ENCODE data around the gene PLEKHJ1. TPM values are rescaled to one million over a fixed set of nuclear protein-coding genes. Genes with fewer than 3 reads are reported as not detected.

The PLEKHJ1 gene
- total RNA-seq, 1 experiment from 2014 or later: 189 TPM

GRCh38 chr19:2184422-2184975 lies 51.6 kb downstream of the PLEKHJ1 start:
- ATAC-seq (no peak), DNase-seq (ENCODE audit: low spot score) (no peak)
- no peak for TF ChIP-seq IRF2 (CRISPR knock-in tag; IDR thresholded peaks at IDR 0.05; ENCODE audit: borderline replicate concordance, low read depth)
- TF ChIP-seq E2F4 (CRISPR knock-in tag; IDR thresholded peaks at IDR 0.05; ENCODE audit: borderline replicate concordance, low read depth): no peak
- no peak for TF ChIP-seq CTCF (IDR thresholded peaks at IDR 0.05)
- TF ChIP-seq ZBTB21 (CRISPR knock-in tag; IDR thresholded peaks at IDR 0.05; ENCODE audit: borderline replicate concordance): no peak
- no peak for TF ChIP-seq NR2C2 (CRISPR knock-in tag; IDR thresholded peaks at IDR 0.05)
- no peak for TF ChIP-seq ATF6 (CRISPR knock-in tag; IDR thresholded peaks at IDR 0.05)
- TF ChIP-seq HMGXB4 (CRISPR knock-in tag; IDR thresholded peaks at IDR 0.05): no peak
- TF ChIP-seq ZNF317 (CRISPR knock-in tag; IDR thresholded peaks at IDR 0.05; ENCODE audit: borderline replicate concordance, low read depth): no peak
- no peak for TF ChIP-seq ZNF512 (CRISPR knock-in tag; IDR thresholded peaks at IDR 0.05; ENCODE audit: borderline replicate concordance)
- no peaks in the 10 kb centered on the region for H3K4me1 Mint-ChIP-seq
- H3K9me3 Mint-ChIP-seq: no peaks in the 10 kb centered on the region
- POLR2A ChIA-PET: no interaction called here
- peaks cover 30% of the 10 kb centered on the region for H3K36me3 Mint-ChIP-seq
- H3K27ac Mint-ChIP-seq: peak overlapping the region; percentile 80
- H3K4me3 Mint-ChIP-seq: no peak overlapping the region
- H3K27me3 Mint-ChIP-seq (ENCODE audit: low read depth): no peaks in the 10 kb centered on the region
- CTCF ChIA-PET: no interaction called here

Small RNA genes lying within 50 kb of the gene (microRNA-seq; reads per million reads assigned to microRNA genes)
- gene MIR1227 (ENCODE audit: borderline number of aligned reads): 15.4 reads per million, percentile 36 among the genes with 10 or more reads in this experiment
- gene MIR4321 (ENCODE audit: borderline number of aligned reads): not detected

Other genes with a start within 250 kb of the PLEKHJ1 start
- 106 to 148 TPM (median 145 TPM) in 3 replicates for gene BTBD2, start 220.6 kb downstream of the PLEKHJ1 start, total RNA-seq (2021)
- 150 to 165 TPM (median 163 TPM) in 3 replicates for gene MKNK2, start 185.1 kb downstream of the PLEKHJ1 start, total RNA-seq (2021)
- 8.1 to 9.8 TPM (median 9.6 TPM) in 3 replicates for gene MOB3A, start 140.0 kb downstream of the PLEKHJ1 start, total RNA-seq (2021)
- 0.73 to 1.9 TPM (median 1.8 TPM) in 3 replicates for gene IZUMO4, start 139.4 kb downstream of the PLEKHJ1 start, total RNA-seq (2021)
- gene AP3D1, start 84.8 kb downstream of the PLEKHJ1 start, total RNA-seq (2021): 160 to 190 TPM (median 163 TPM) in 3 replicates
- 99.2 to 111 TPM (median 103 TPM) in 3 replicates for gene DOT1L, start 72.4 kb downstream of the PLEKHJ1 start, total RNA-seq (2021)
- 167 to 184 TPM (median 169 TPM) in 3 replicates for gene SF3A2, start 495 bp upstream of the PLEKHJ1 start, total RNA-seq (2021)
- 4.7 to 11.2 TPM (median 5.2 TPM) in 3 replicates for gene AMH, start 13.0 kb upstream of the PLEKHJ1 start, total RNA-seq (2021)
- gene JSRP1, start 20.1 kb upstream of the PLEKHJ1 start, total RNA-seq (2021): 0.33 to 1.4 TPM (median 0.73 TPM) in 3 replicates
- gene PEAK3, start 45.8 kb upstream of the PLEKHJ1 start, total RNA-seq (2021): not detected in 3 replicates
- gene LINGO3, start 71.8 kb upstream of the PLEKHJ1 start, total RNA-seq (2021): 2.0 to 2.9 TPM (median 2.8 TPM) in 3 replicates
- 245 to 250 TPM (median 248 TPM) in 3 replicates for gene LSM7, start 92.3 kb upstream of the PLEKHJ1 start, total RNA-seq (2021)
- gene SPPL2B, start 92.4 kb upstream of the PLEKHJ1 start, total RNA-seq (2021): 94.6 to 117 TPM (median 95.8 TPM) in 3 replicates
- 0.37 to 0.57 TPM (median 0.55 TPM) in 3 replicates for gene TMPRSS9, start 123.9 kb upstream of the PLEKHJ1 start, total RNA-seq (2021)
- gene TIMM13, start 191.3 kb upstream of the PLEKHJ1 start, total RNA-seq (2021): 296 to 342 TPM (median 309 TPM) in 3 replicates
- gene LMNB2, start 220.6 kb upstream of the PLEKHJ1 start, total RNA-seq (2021): 204 to 216 TPM (median 212 TPM) in 3 replicates
- 17.9 to 27.5 TPM (median 23.2 TPM) in 3 replicates for gene GADD45B, start 239.8 kb upstream of the PLEKHJ1 start, total RNA-seq (2021)

All from WTC11 (cell line).